ENCODE data around the gene SLCO3A1. TPM values are rescaled to one million over a fixed set of nuclear protein-coding genes. Genes with fewer than 3 reads are reported as not detected.

SLCO3A1 gene
- total and polyA plus RNA-seq, 2 of the 8 experiments (the other 6 are each of a cell fraction or from before 2014, with no cell fraction given) = 15.1 to 20.4 TPM

DNA sequence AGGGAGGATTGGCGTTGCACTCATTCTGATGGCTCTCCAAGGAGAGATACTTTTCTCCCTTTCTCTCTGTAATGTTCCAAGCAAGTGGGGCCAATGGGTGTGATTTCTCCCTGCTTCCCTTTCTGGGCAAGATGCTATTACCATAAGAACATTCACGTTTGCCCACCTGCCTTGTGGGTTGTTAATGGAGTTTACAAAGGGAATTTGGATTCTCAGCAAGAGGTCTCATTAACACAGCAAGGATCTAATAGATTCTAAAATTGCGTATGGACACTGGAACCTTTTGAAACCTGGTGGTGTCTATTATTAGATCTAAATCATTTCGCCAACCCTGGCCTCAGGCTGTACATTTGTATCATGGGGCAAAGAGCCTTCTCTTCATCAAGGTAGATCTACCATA is 74.1 kb downstream of the SLCO3A1 start:
- ChIA-PET CTCF (ENCODE audit: partially characterized antibody) (interaction anchor here (1.0 to 4.8 kb wide), 4 partner anchors 9 to 150 kb away, joined by 3 to 16 read pairs (median 4); no protein-coding TSS in a partner anchor), POLR2A (ENCODE audit: partially characterized antibody) (no interaction called here)
- Histone ChIP-seq H3K4ac (replicated peaks; ENCODE audit: insufficient read length, low read depth, low read length) (no peak overlapping the region), H3K9me3 (ENCODE audit: insufficient read depth in 2 of 2, low read depth in 1 of 2, low read length in 1 of 2) (no peaks in the 10 kb centered on the region), H2BK12ac (ENCODE audit: low read depth, low read length) (no peak overlapping the region), H3K79me1 (ENCODE audit: low read depth, low read length) (peaks cover 2% of the 10 kb centered on the region; the same call in 1 of the 2 replicates), H3K23me2 (ENCODE audit: low read depth, low read length) (no peaks in the 10 kb centered on the region), H2BK15ac (ENCODE audit: low read length) (no peak overlapping the region), H3K23ac (ENCODE audit: insufficient read length) (no peak overlapping the region), H3K18ac (ENCODE audit: extremely low read depth, low read length) (no peak overlapping the region), H4K8ac (ENCODE audit: extremely low read depth, insufficient read depth, low read length) (no peak overlapping the region), H3K4me2 (ENCODE audit: insufficient read depth in 1 of 2, low read depth in 2 of 2, low read length in 2 of 2) (peak overlapping the region in 1 of 2 experiments; percentile 37; a peak in 1 of 4 replicates), H3K4me3 (ENCODE audit: extremely low read depth in 1 of 4, insufficient read depth in 2 of 4, low read depth in 3 of 4, low read length in 4 of 4) (peak overlapping the region in 1 of 4 experiments; percentile 14; a peak in 1 of 8 replicates), H3K36me3 (ENCODE audit: control insufficient read depth in 2 of 4, insufficient read depth in 4 of 4, low read length in 3 of 4) (no peaks in the 10 kb centered on the region), H3K27ac (ENCODE audit: low read depth, low read length) (no peak overlapping the region), H3K14ac (ENCODE audit: insufficient read length) (no peak overlapping the region), H2BK20ac (ENCODE audit: low read length) (no peak overlapping the region), H2AFZ (ENCODE audit: low read length) (no peak overlapping the region), H2BK120ac (replicated peaks; ENCODE audit: low read depth, low read length) (no peak overlapping the region), H4K5ac (ENCODE audit: insufficient read length, low read depth, low read length) (no peak overlapping the region), H4K20me1 (replicated peaks in 1 of 2; ENCODE audit: control insufficient read depth in 1 of 2, insufficient read depth in 2 of 2, low read length in 2 of 2) (no peaks in the 10 kb centered on the region), H4K91ac (replicated peaks; ENCODE audit: insufficient read length, low read length) (no peak overlapping the region), H2BK5ac (ENCODE audit: low read depth, low read length) (no peak overlapping the region), H3K56ac (replicated peaks; ENCODE audit: insufficient read length, low read depth, low read length) (no peak overlapping the region), H3K27me3 (replicated peaks in 1 of 4; ENCODE audit: control insufficient read depth in 3 of 4, extremely low read depth in 1 of 4, insufficient read depth in 3 of 4, low read length in 3 of 4) (no peaks in the 10 kb centered on the region; a peak in 1 of 7 replicates), H3K4me1 (replicated peaks in 1 of 4; ENCODE audit: control insufficient read depth in 3 of 4, insufficient read depth in 4 of 4, low read length in 3 of 4) (peaks cover 11 to 41% (median 31%) of the 10 kb centered on the region in 4 experiments), H2AK5ac (ENCODE audit: low read depth, low read length) (no peak overlapping the region), H3K79me2 (ENCODE audit: control insufficient read depth in 1 of 2, insufficient read depth in 2 of 2, low read length in 2 of 2) (no peaks in the 10 kb centered on the region), H3K9ac (replicated peaks in 1 of 4; ENCODE audit: extremely low read depth in 1 of 4, low read depth in 3 of 4, low read length in 3 of 4) (no peak overlapping the region)
- no peak for TF ChIP-seq RFX5 (IDR thresholded peaks at IDR 0.05; ENCODE audit: borderline replicate concordance, low read depth, low read length)
- no peak for TF ChIP-seq EZH2 (IDR thresholded peaks at IDR 0.05; ENCODE audit: low read depth, low read length, severe bottlenecking)
- TF ChIP-seq EP300 (IDR thresholded peaks at IDR 0.05; ENCODE audit: borderline replicate concordance in 1 of 2, low read depth in 2 of 2, low read length in 2 of 2) = no peak
- TF ChIP-seq NANOG (IDR thresholded peaks at IDR 0.05; ENCODE audit: insufficient read depth, low read depth, low read length, poor library complexity, severe bottlenecking) = peak; percentile 63
- FAIRE-seq (no peak), DNase-seq (ENCODE audit: low read depth in 1 of 2, low spot score in 2 of 2) (no peak)
- WGBS, 2 experiments (ENCODE audit: extremely low coverage in 1 of 2, insufficient coverage in 1 of 2, insufficient read length in 1 of 2, insufficient replicate concordance in 2 of 2, low coverage in 1 of 2, low lambda C conversion rate in 2 of 2, missing lambda C conversion rate in 1 of 2) = 57% methylated on average over 4 of the region's 4 CpGs; no CpG with 5 or more reads in 1 of the 2 experiments
